ENCODE data around the gene LOXL3. TPM values are rescaled to one million over a fixed set of nuclear protein-coding genes. Genes with fewer than 3 reads are reported as not detected.
A peak's percentile ranks its signal among the peaks of the same experiment; 100 is the strongest.

The LOXL3 gene
- polyA plus RNA-seq, 1 donor from 2014 or later: 20.1 TPM

GRCh38 chr2:74503506-74504475, 50.0 kb downstream of the LOXL3 start:
- Histone ChIP-seq H3K79me2 (replicated peaks; ENCODE audit: insufficient read depth, low read length) (peaks cover 6% of the 10 kb centered on the region), H2AFZ (ENCODE audit: low read depth, low read length) (no peak overlapping the region), H3K9me3 (ENCODE audit: low read length) (no peaks in the 10 kb centered on the region), H3K9me2 (ENCODE audit: insufficient read depth, low read length) (no peaks in the 10 kb centered on the region), H3K9ac (ENCODE audit: low read length) (no peak overlapping the region), H3K4me2 (ENCODE audit: low read length) (no peak overlapping the region), H3K27ac (ENCODE audit: low read length) (no peak overlapping the region), H3K36me3 (ENCODE audit: insufficient read depth, low read length) (peaks cover 7% of the 10 kb centered on the region), H3K4me3 (ENCODE audit: low read length) (peak overlapping the region; percentile 30), H4K20me1 (ENCODE audit: insufficient read depth) (no peaks in the 10 kb centered on the region), H3K27me3 (ENCODE audit: insufficient read depth, low read depth, low read length) (peaks cover 77% of the 10 kb centered on the region), H3F3A (ENCODE audit: insufficient read depth, low read length, poor library complexity, severe bottlenecking) (peaks cover 3% of the 10 kb centered on the region)
- no peak for TF ChIP-seq RAD21 (conservative IDR thresholded peaks at IDR 0.05)
- no peak for TF ChIP-seq POLR2AphosphoS5 (IDR thresholded peaks at IDR 0.05)
- TF ChIP-seq MXI1 (conservative IDR thresholded peaks at IDR 0.05; ENCODE audit: poor library complexity, severe bottlenecking): no peak
- TF ChIP-seq EP300 (conservative IDR thresholded peaks at IDR 0.05; ENCODE audit: poor library complexity, severe bottlenecking): no peak
- TF ChIP-seq SMC3 (conservative IDR thresholded peaks at IDR 0.05; ENCODE audit: poor library complexity): no peak
- no peak for TF ChIP-seq CTCF (IDR thresholded peaks at IDR 0.05; ENCODE audit: poor library complexity, severe bottlenecking)
- no peak for TF ChIP-seq TAF1 (IDR thresholded peaks at IDR 0.05; ENCODE audit: low read depth)
- TF ChIP-seq, protein P1, sequence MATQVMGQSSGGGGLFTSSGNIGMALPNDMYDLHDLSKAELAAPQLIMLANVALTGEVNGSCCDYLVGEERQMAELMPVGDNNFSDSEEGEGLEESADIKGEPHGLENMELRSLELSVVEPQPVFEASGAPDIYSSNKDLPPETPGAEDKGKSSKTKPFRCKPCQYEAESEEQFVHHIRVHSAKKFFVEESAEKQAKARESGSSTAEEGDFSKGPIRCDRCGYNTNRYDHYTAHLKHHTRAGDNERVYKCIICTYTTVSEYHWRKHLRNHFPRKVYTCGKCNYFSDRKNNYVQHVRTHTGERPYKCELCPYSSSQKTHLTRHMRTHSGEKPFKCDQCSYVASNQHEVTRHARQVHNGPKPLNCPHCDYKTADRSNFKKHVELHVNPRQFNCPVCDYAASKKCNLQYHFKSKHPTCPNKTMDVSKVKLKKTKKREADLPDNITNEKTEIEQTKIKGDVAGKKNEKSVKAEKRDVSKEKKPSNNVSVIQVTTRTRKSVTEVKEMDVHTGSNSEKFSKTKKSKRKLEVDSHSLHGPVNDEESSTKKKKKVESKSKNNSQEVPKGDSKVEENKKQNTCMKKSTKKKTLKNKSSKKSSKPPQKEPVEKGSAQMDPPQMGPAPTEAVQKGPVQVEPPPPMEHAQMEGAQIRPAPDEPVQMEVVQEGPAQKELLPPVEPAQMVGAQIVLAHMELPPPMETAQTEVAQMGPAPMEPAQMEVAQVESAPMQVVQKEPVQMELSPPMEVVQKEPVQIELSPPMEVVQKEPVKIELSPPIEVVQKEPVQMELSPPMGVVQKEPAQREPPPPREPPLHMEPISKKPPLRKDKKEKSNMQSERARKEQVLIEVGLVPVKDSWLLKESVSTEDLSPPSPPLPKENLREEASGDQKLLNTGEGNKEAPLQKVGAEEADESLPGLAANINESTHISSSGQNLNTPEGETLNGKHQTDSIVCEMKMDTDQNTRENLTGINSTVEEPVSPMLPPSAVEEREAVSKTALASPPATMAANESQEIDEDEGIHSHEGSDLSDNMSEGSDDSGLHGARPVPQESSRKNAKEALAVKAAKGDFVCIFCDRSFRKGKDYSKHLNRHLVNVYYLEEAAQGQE (IDR thresholded peaks at IDR 0.05; ENCODE audit: borderline replicate concordance): no peak
- no peak for TF ChIP-seq EZH2 (IDR thresholded peaks at IDR 0.05; ENCODE audit: borderline replicate concordance, insufficient read depth, low read length, poor library complexity, severe bottlenecking)

DNA sequence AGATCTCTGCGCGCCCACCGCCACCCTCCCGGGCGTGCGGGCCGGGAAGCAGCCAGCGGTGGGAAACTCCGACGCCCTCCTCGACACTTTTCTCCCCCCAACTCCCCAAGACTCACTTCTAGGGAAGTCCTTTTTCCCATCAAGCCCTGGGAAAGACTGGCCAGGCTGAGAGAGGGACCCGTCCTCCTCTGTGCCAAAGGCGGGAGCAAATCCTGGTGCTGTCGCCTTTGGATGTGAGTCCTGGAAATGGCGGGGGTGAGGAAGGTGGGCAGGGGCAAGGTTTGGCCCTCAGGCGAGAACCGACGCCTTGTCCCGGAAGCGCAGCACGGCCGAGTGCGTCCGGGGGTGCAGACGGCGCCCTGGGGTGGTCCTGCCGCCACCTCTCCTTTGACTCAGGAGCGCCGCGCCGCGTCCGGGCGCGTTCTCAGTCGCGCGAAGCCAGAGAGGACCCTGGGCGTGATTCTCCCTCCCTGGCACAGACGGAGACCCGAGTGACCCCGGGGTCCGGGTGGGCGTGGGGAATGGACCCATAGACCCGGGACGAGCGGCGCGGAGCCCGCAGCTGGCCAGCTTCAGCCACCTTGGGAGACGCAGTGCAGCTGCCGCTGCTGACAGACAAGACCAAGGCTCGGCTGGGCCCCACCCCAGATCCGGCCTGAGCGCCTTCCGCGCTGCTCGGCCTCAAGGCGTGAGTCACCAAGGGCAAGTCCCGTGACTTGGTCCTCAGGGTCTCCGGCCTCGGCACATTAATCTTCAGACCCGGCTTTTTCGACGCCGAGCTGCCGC, 50.8 kb downstream of the LOXL3 start:
- peak; percentile 33 for TF ChIP-seq CTCF (IDR thresholded peaks at IDR 0.05; ENCODE audit: poor library complexity, severe bottlenecking)
- peak; percentile 46 for TF ChIP-seq EZH2 (IDR thresholded peaks at IDR 0.05; ENCODE audit: borderline replicate concordance, insufficient read depth, low read length, poor library complexity, severe bottlenecking)
- TF ChIP-seq, protein P1 (IDR thresholded peaks at IDR 0.05; ENCODE audit: borderline replicate concordance): no peak
- H3K9me3 ChIP-seq (ENCODE audit: low read length): no peaks in the 10 kb centered on the region
- H3K27me3 ChIP-seq (ENCODE audit: insufficient read depth, low read depth, low read length): peaks cover 80% of the 10 kb centered on the region
- no peak overlapping the region for H2AFZ ChIP-seq (ENCODE audit: low read depth, low read length)
- no peaks in the 10 kb centered on the region for H4K20me1 ChIP-seq (ENCODE audit: insufficient read depth)
- no peak overlapping the region for H3K27ac ChIP-seq (ENCODE audit: low read length)
- H3K4me2 ChIP-seq (ENCODE audit: low read length): no peak overlapping the region
- H3K9ac ChIP-seq (ENCODE audit: low read length): no peak overlapping the region
- no peaks in the 10 kb centered on the region for H3F3A ChIP-seq (ENCODE audit: insufficient read depth, low read length, poor library complexity, severe bottlenecking)
- H3K79me2 ChIP-seq (replicated peaks; ENCODE audit: insufficient read depth, low read length): peaks cover 6% of the 10 kb centered on the region
- H3K36me3 ChIP-seq (ENCODE audit: insufficient read depth, low read length): peaks cover 7% of the 10 kb centered on the region
- no peaks in the 10 kb centered on the region for H3K9me2 ChIP-seq (ENCODE audit: insufficient read depth, low read length)
- peak overlapping the region; percentile 30 for H3K4me3 ChIP-seq (ENCODE audit: low read length)
